Bronchial epithelial cell (primary cell): ENCODE results near the gene TNKS1BP1. TPM values are rescaled to one million over a fixed set of nuclear protein-coding genes. Genes with fewer than 3 reads are reported as not detected.

Source experiments
- DNase-seq: peaks from one replicate; pipeline ENCODE4 v3.0.0-alpha.2; 2010; ENCODE audit warnings: low read depth
- FAIRE-seq: peaks from 2 replicates; lab custom pipeline; 2011; peaks lifted over from hg19 to GRCh38; lab: Jason Lieb, UNC
- H3K27me3 ChIP-seq: 2 replicates; pipeline ENCODE4 v1.5.1; 2011; ENCODE audit warnings: low read length; ENCODE audit not compliant: control insufficient read depth, insufficient read depth
- H3K36me3 ChIP-seq: 2 replicates; pipeline ENCODE4 v1.5.1; 2011; ENCODE audit warnings: low read length; ENCODE audit not compliant: control insufficient read depth, insufficient read depth
- H3K4me3 ChIP-seq: 2 replicates; pipeline ENCODE4 v1.5.1; 2011; ENCODE audit warnings: mild to moderate bottlenecking, low read depth, low read length, control low read depth
- CTCF ChIP-seq: IDR thresholded peaks from 2 replicates; pipeline ENCODE4 v1.5.1; 2011; ENCODE audit warnings: mild to moderate bottlenecking, moderate library complexity, low read length, control low read depth, inconsistent platforms; ENCODE audit not compliant: insufficient read depth, severe bottlenecking
- total RNA-seq: library from RNA; depleted of rRNA; stranded (reverse); fragments of >200 nt; gene quantifications from 2 replicates; pipeline ENCODE4 v1.2.1, GENCODE V29; 2014

The TNKS1BP1 gene
- total RNA-seq, 1 donor from 2014 or later: 67.9 TPM

- Histone ChIP-seq H3K4me3 (no peak overlapping the region), H3K27me3 (no peaks in the 10 kb centered on the region), H3K36me3 (no peaks in the 10 kb centered on the region)
- TF ChIP-seq CTCF: no peak
- DNase-seq (no peak), FAIRE-seq (no peak)
These were observed 61.4 kb downstream of the TNKS1BP1 start for GRCh38 chr11:57263351-57263750.

GRCh38 chr11:57262157-57262556, 62.6 kb downstream of the TNKS1BP1 start:
- no peaks in the 10 kb centered on the region for H3K36me3 ChIP-seq
- no peak for TF ChIP-seq CTCF
- H3K27me3 ChIP-seq: no peaks in the 10 kb centered on the region
- FAIRE-seq (no peak), DNase-seq (no peak)
- no peak overlapping the region for H3K4me3 ChIP-seq

GRCh38 chr11:57260937-57261783, 63.6 kb downstream of the TNKS1BP1 start:
- Histone ChIP-seq H3K4me3 (no peak overlapping the region), H3K36me3 (no peaks in the 10 kb centered on the region), H3K27me3 (no peaks in the 10 kb centered on the region)
- FAIRE-seq (peak; percentile 18), DNase-seq (no peak)
- TF ChIP-seq CTCF: no peak

- H3K27me3 ChIP-seq: no peaks in the 10 kb centered on the region
- no peak for DNase-seq
- H3K4me3 ChIP-seq: no peak overlapping the region
- FAIRE-seq: no peak
- no peak for TF ChIP-seq CTCF
- H3K36me3 ChIP-seq: no peaks in the 10 kb centered on the region
These were observed 68.6 kb downstream of the TNKS1BP1 start for GRCh38 chr11:57256119-57256518.

GRCh38 chr11:57255618-57256017, 69.1 kb downstream of the TNKS1BP1 start:
- Histone ChIP-seq H3K27me3 (no peaks in the 10 kb centered on the region), H3K4me3 (no peak overlapping the region), H3K36me3 (no peaks in the 10 kb centered on the region)
- FAIRE-seq: no peak
- DNase-seq: peak; percentile 85
- TF ChIP-seq CTCF: no peak
